IMR-90 (cell line): ENCODE measurements around the gene CTTN. TPM values are rescaled to one million over a fixed set of nuclear protein-coding genes. Genes with fewer than 3 reads are reported as not detected.

Source experiments
- ATAC-seq: fragments of 200-7000 bp; cut with Tn5 transposase; 2 replicates; pipeline ENCODE4 v1.9.1; 2020; ENCODE audit warnings: low read depth, mild to moderate bottlenecking, moderate library complexity
- BruUV-seq: library from RNA; stranded (reverse); fragments of 400-500 nt; replicated peaks from 2 replicates; lab custom pipeline; 2021; lab: Mats Ljungman, UMichigan
- CTCF ChIA-PET: fragments of 300-600 bp; formaldehyde crosslinking; extraction: SDS; loops from one replicate; lab custom pipeline; 2021; ENCODE audit warnings: antibody characterized with exemption; lab: Yijun Ruan, JAX
- POLR2A ChIA-PET: fragments of 300-600 bp; sonication (Branson Sonifier 250); formaldehyde crosslinking; loops from one replicate; lab custom pipeline; 2022; ENCODE audit warnings: antibody characterized with exemption; ENCODE audit not compliant: unreplicated experiment; lab: Charles Lee
- DNase-seq: peaks from one replicate; pipeline ENCODE4 v3.0.0; 2013
- H2AFZ ChIP-seq: replicated peaks from 2 replicates; pipeline ENCODE3; 2013; ENCODE audit warnings: low read length, mild to moderate bottlenecking; ENCODE audit not compliant: poor library complexity
- H2AK5ac ChIP-seq: 2 replicates; pipeline ENCODE4 v1.6.1; 2013; ENCODE audit warnings: low read depth, low read length, inconsistent platforms
- H2AK9ac ChIP-seq: replicated peaks from 2 replicates; pipeline ENCODE3; 2013; ENCODE audit warnings: mild to moderate bottlenecking, low read depth, low read length, moderate library complexity; ENCODE audit not compliant: poor library complexity
- H2BK120ac ChIP-seq: 2 replicates; pipeline ENCODE4 v1.6.1; 2013; ENCODE audit warnings: low read depth, low read length, inconsistent platforms
- H2BK15ac ChIP-seq: 3 replicates; pipeline ENCODE4 v1.6.1; 2013; ENCODE audit warnings: low read depth, low read length, inconsistent platforms
- H2BK20ac ChIP-seq: 2 replicates; pipeline ENCODE4 v1.6.1; 2013; ENCODE audit warnings: low read depth, mild to moderate bottlenecking, inconsistent platforms, low read length, moderate library complexity
- H2BK5ac ChIP-seq: 2 replicates; pipeline ENCODE4 v1.6.1; 2013; ENCODE audit warnings: mild to moderate bottlenecking, low read depth, low read length, inconsistent platforms; ENCODE audit not compliant: poor library complexity, severe bottlenecking
- H3K14ac ChIP-seq: replicated peaks from 2 replicates; pipeline ENCODE4 v1.6.1; 2013; ENCODE audit warnings: low read depth, low read length, inconsistent platforms
- H3K18ac ChIP-seq: 2 replicates; pipeline ENCODE4 v1.6.1; 2013; ENCODE audit warnings: low read depth, low read length, control low read depth
- H3K23ac ChIP-seq: 2 replicates; pipeline ENCODE4 v1.6.1; 2013; ENCODE audit warnings: low read depth, low read length, inconsistent platforms
- H3K27ac ChIP-seq: 2 replicates; pipeline ENCODE4 v1.5.1; 2013; ENCODE audit warnings: mild to moderate bottlenecking, control low read depth, low read length; ENCODE audit not compliant: insufficient read depth
- H3K27me3 ChIP-seq: 2 replicates; pipeline ENCODE4 v1.6.1; 2013; ENCODE audit warnings: low read length; ENCODE audit not compliant: control insufficient read depth, insufficient read depth
- H3K36me3 ChIP-seq: 2 replicates; pipeline ENCODE4 v1.6.1; 2013; ENCODE audit warnings: low read length, mixed read lengths; ENCODE audit not compliant: control insufficient read depth, insufficient read depth
- H3K4ac ChIP-seq: 2 replicates; pipeline ENCODE4 v1.6.1; 2013; ENCODE audit warnings: low read depth, low read length, inconsistent platforms
- H3K4me1 ChIP-seq: 2 replicates; pipeline ENCODE4 v1.6.1; 2013; ENCODE audit warnings: low read length, mixed read lengths; ENCODE audit not compliant: control insufficient read depth, insufficient read depth
- H3K4me2 ChIP-seq: 2 replicates; pipeline ENCODE4 v1.6.1; 2013; ENCODE audit warnings: low read depth, mild to moderate bottlenecking, control low read depth, low read length, moderate library complexity
- H3K4me3 ChIP-seq: 2 replicates; pipeline ENCODE4 v1.5.1; 2013; ENCODE audit warnings: low read depth, mild to moderate bottlenecking, control low read depth, low read length, moderate library complexity; ENCODE audit not compliant: insufficient read depth
- H3K56ac ChIP-seq: 2 replicates; pipeline ENCODE4 v1.6.1; 2013; ENCODE audit warnings: low read length, inconsistent platforms; ENCODE audit not compliant: insufficient read depth; ENCODE audit errors: extremely low read depth
- H3K79me1 ChIP-seq, 2 experiments: 2 replicates each; pipeline ENCODE4 v1.6.1; 2013; ENCODE audit warnings: low read length in 2 of 2, inconsistent platforms in 1 of 2, low read depth in 1 of 2
- H3K9ac ChIP-seq: 2 replicates; pipeline ENCODE4 v1.6.1; 2013; ENCODE audit warnings: low read depth, low read length, control low read depth
- H3K9me1 ChIP-seq: 2 replicates; pipeline ENCODE4 v1.6.1; 2013; ENCODE audit warnings: low read length, inconsistent platforms; ENCODE audit not compliant: insufficient read depth
- H3K9me3 ChIP-seq: 2 replicates; pipeline ENCODE4 v1.6.1; 2013; ENCODE audit warnings: low read length; ENCODE audit not compliant: control insufficient read depth, insufficient read depth
- H4K20me1 ChIP-seq: 2 replicates; pipeline ENCODE4 v1.6.1; 2013; ENCODE audit warnings: low read length, inconsistent platforms; ENCODE audit not compliant: insufficient read depth
- H4K5ac ChIP-seq: 2 replicates; pipeline ENCODE4 v1.6.1; 2013; ENCODE audit warnings: mild to moderate bottlenecking, low read depth, low read length, control low read depth
- H4K8ac ChIP-seq, 2 experiments: 2 replicates each; pipeline ENCODE4 v1.6.1; 2013; ENCODE audit warnings: low read depth in 2 of 2, low read length in 2 of 2, control low read depth in 1 of 2, inconsistent platforms in 1 of 2
- H4K91ac ChIP-seq: 2 replicates; pipeline ENCODE4 v1.6.1; 2013; ENCODE audit warnings: low read depth, low read length, inconsistent platforms; ENCODE audit not compliant: insufficient read depth
- BHLHE40 ChIP-seq: fragments of 150-350 bp; IDR thresholded peaks from 2 replicates; pipeline ENCODE4 v1.6.1; 2016; ENCODE audit warnings: mild to moderate bottlenecking, low read depth, low read length
- CHD1 ChIP-seq: IDR thresholded peaks from 2 replicates; pipeline ENCODE4 v1.6.1; 2012; ENCODE audit warnings: low read depth, low read length, improper control_type of control experiment
- SMC3 ChIP-seq: fragments of 150-350 bp; IDR thresholded peaks from 2 replicates; pipeline ENCODE4 v1.6.1; 2016; ENCODE audit warnings: low read depth, mild to moderate bottlenecking, antibody characterized with exemption, low read length, moderate library complexity
- USF2 ChIP-seq: fragments of 150-350 bp; IDR thresholded peaks from 2 replicates; pipeline ENCODE4 v1.6.1; 2017; ENCODE audit warnings: mild to moderate bottlenecking, antibody characterized with exemption, low read length, low read depth
- WGBS, 2 experiments: methylation state at CpG; one replicate each; pipeline versions ENCODE4 v1.1.5 to v1.1.7; 2013; ENCODE audit warnings: missing lambda C conversion rate in 2 of 2; ENCODE audit not compliant: insufficient read length in 1 of 2; ENCODE audit errors: extremely low coverage in 2 of 2; 5-methylcytosine and 5-hydroxymethylcytosine counted together
- dilution Hi-C: fragments of 300-500 bp; cut with HindIII; formaldehyde crosslinking; loops from one replicate; pipeline ENCODE4 v1.14.3; 2018; ENCODE audit warnings: low sequenced_read_pairs; ENCODE audit not compliant: unreplicated experiment
- in situ Hi-C: fragments of 300-500 bp; cut with MboI; formaldehyde crosslinking; loops from 3 replicates; pipeline ENCODE4 v1.14.3; 2019; ENCODE audit warnings: low sequenced_read_pairs, inconsistent platforms, mixed read lengths
- intact Hi-C: fragments of 100-400 bp; cut with micrococcal nuclease; formaldehyde crosslinking; loops from 2 replicates; pipeline ENCODE4 v1.10.0; 2022
- polyA plus RNA-seq, 3 experiments: library from polyadenylated mRNA; depleted of rRNA; stranded (reverse); fragments of >200 nt; gene quantifications; 2 replicates each; pipeline ENCODE4 v1.2.3, GENCODE V29; 2012; ENCODE audit warnings: low replicate concordance in 1 of 3
- total RNA-seq: library from RNA; depleted of rRNA; stranded (reverse); fragments of >200 nt; gene quantifications from 2 replicates; pipeline ENCODE4 v1.2.3, GENCODE V29; 2012

CTTN gene
- total and polyA plus RNA-seq, 2 of the 4 experiments (the other 2 are of a cell fraction) = 287 to 296 TPM

GRCh38 chr11:70429724-70430521 is 31.6 kb downstream of the CTTN start:
- Histone ChIP-seq H2BK20ac (no peak overlapping the region), H2BK15ac (no peak overlapping the region), H4K8ac (no peak overlapping the region), H3K4me1 (no peaks in the 10 kb centered on the region), H2AK5ac (no peak overlapping the region), H3K4me3 (no peak overlapping the region), H3K14ac (no peak overlapping the region), H4K20me1 (peaks cover 65% of the 10 kb centered on the region), H3K36me3 (peaks cover 82% of the 10 kb centered on the region), H2AFZ (no peak overlapping the region), H3K4me2 (no peak overlapping the region), H2AK9ac (no peak overlapping the region), H3K23ac (no peak overlapping the region), H2BK5ac (no peak overlapping the region), H3K4ac (no peak overlapping the region), H4K5ac (no peak overlapping the region), H3K56ac (no peak overlapping the region), H3K18ac (no peak overlapping the region), H2BK120ac (no peak overlapping the region), H3K27me3 (no peaks in the 10 kb centered on the region), H3K9me1 (peaks cover 4% of the 10 kb centered on the region; the same call in 1 of the 2 replicates), H3K9me3 (no peaks in the 10 kb centered on the region), H3K27ac (no peak overlapping the region), H4K91ac (no peak overlapping the region), H3K79me1 (peaks cover 16 to 65% of the 10 kb centered on the region in 2 experiments), H3K9ac (no peak overlapping the region)
- DNase-seq (no peak), ATAC-seq (no peak)
- WGBS, 2 experiments = 86% methylated on average over 5 of the region's 11 CpGs; no CpG with 5 or more reads in 1 of the 2 experiments
- dilution Hi-C loops = no loop called here
- in situ Hi-C loops = no loop called here
- intact Hi-C loops = no loop called here
- TF ChIP-seq CHD1 (no peak), BHLHE40 (no peak), SMC3 (no peak), USF2 (no peak)
- ChIA-PET POLR2A (no interaction called here), CTCF (no interaction called here)
- BruUV-seq = no TSS peak
